ENCODE results near the gene ITPR3. TPM values are rescaled to one million over a fixed set of nuclear protein-coding genes. Genes with fewer than 3 reads are reported as not detected.

ITPR3 gene
- total RNA-seq, 4 donors from 2014 or later: 174 to 206 (median 199) TPM

DNA sequence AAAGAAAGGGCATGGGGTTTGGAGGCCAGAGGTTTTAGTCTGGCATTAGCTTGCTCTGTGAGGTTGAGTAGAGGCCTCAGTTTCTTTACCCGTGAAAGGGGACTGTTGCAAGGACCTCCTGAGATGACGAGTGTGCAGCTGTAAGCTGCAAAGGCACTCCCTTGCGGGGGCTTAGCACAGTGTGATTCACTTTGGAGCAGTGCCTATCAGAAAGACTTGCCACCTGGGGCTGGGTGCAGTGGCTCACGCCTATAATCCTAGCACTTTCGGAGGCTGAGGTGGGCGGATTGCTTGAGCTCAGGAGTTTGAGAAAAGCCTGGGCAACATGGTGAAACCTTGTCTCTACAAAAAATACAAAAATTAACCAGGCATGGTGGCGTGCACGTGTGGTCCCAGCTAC lies 33.6 kb upstream of the ITPR3 start:
- H3K9me3 ChIP-seq: no peaks in the 10 kb centered on the region
- 80% methylated on average over 8 of the region's 8 CpGs for whole genome bisulfite sequencing

DNA sequence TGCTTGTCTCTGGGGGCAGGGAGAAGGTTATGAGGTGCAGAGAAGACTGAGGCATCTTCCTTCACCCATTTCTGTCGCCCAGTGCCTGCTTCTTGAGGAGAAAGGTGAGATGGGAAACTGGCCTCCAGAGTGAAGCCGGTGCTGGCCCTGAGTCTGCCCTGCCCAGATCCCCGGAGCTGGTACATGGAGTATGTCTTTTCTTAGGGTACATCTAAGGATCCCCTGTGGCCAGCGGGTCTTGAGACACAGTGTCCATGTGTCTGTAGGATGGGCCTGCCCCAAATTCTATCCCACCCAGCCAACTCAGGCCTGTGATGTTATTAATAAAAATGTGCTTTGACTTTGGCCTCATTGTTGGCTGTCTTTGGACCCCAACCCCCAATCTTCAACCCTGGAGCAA lies 32.2 kb upstream of the ITPR3 start:
- WGBS: 87% methylated on average over 3 of the region's 4 CpGs
- Histone ChIP-seq H3K4me1 (peaks cover 41% of the 10 kb centered on the region), H3K27ac (no peak overlapping the region), H3K27me3 (no peaks in the 10 kb centered on the region), H3K36me3 (no peaks in the 10 kb centered on the region), H3K9me3 (no peaks in the 10 kb centered on the region), H3K4me3 (no peak overlapping the region)
- TF ChIP-seq POLR2A (IDR thresholded peaks at IDR 0.05): no peak
- no peak for TF ChIP-seq POLR2AphosphoS5 (IDR thresholded peaks at IDR 0.05)
- no peak for TF ChIP-seq EP300 (IDR thresholded peaks at IDR 0.05)
- TF ChIP-seq, protein P1, sequence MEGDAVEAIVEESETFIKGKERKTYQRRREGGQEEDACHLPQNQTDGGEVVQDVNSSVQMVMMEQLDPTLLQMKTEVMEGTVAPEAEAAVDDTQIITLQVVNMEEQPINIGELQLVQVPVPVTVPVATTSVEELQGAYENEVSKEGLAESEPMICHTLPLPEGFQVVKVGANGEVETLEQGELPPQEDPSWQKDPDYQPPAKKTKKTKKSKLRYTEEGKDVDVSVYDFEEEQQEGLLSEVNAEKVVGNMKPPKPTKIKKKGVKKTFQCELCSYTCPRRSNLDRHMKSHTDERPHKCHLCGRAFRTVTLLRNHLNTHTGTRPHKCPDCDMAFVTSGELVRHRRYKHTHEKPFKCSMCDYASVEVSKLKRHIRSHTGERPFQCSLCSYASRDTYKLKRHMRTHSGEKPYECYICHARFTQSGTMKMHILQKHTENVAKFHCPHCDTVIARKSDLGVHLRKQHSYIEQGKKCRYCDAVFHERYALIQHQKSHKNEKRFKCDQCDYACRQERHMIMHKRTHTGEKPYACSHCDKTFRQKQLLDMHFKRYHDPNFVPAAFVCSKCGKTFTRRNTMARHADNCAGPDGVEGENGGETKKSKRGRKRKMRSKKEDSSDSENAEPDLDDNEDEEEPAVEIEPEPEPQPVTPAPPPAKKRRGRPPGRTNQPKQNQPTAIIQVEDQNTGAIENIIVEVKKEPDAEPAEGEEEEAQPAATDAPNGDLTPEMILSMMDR (IDR thresholded peaks at IDR 0.05): no peak
- DNase-seq (ENCODE audit: low spot score in 2 of 2): no peak

More for the DNA sequence above, 33.6 kb upstream of the ITPR3 start:
- peaks cover 30% of the 10 kb centered on the region for H3K4me1 ChIP-seq
- TF ChIP-seq POLR2A (IDR thresholded peaks at IDR 0.05) (no peak), EP300 (IDR thresholded peaks at IDR 0.05) (no peak), POLR2AphosphoS5 (IDR thresholded peaks at IDR 0.05) (no peak)
- TF ChIP-seq, protein P1 (IDR thresholded peaks at IDR 0.05): no peak
- no peaks in the 10 kb centered on the region for H3K27me3 ChIP-seq
- H3K4me3 ChIP-seq: no peak overlapping the region
- no peaks in the 10 kb centered on the region for H3K36me3 ChIP-seq
- no peak for DNase-seq (ENCODE audit: low spot score in 2 of 2)
- no peak overlapping the region for H3K27ac ChIP-seq

DNA sequence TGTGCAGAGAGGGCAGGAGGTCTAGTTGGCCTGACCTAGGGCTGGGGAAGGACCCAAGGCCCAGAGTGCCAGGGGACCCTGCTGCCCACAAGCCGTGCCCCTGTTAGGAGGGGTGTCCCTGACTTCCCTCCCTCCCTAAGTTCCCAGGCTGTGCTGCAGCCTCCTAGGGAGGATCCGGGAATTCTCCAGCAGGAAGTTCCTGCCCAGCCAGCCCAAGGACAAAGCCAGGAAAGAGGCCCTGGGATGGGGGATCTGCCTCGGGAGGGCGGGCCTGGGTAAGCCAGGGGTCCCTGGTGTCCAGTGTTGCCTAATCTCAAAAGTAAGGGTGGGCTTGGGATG lies 31.8 kb upstream of the ITPR3 start:
- H3K4me3 ChIP-seq: no peak overlapping the region
- no peak for TF ChIP-seq POLR2AphosphoS5 (IDR thresholded peaks at IDR 0.05)
- TF ChIP-seq POLR2A (IDR thresholded peaks at IDR 0.05): no peak
- no peak for TF ChIP-seq EP300 (IDR thresholded peaks at IDR 0.05)
- TF ChIP-seq, protein P1 (IDR thresholded peaks at IDR 0.05): no peak
- H3K27ac ChIP-seq: peak overlapping the region; percentile 71
- H3K36me3 ChIP-seq: no peaks in the 10 kb centered on the region
- no peaks in the 10 kb centered on the region for H3K9me3 ChIP-seq
- WGBS: 53% methylated on average over 2 of the region's 4 CpGs
- no peak for DNase-seq (ENCODE audit: low spot score in 2 of 2)
- no peaks in the 10 kb centered on the region for H3K27me3 ChIP-seq
- H3K4me1 ChIP-seq: peaks cover 41% of the 10 kb centered on the region

DNA sequence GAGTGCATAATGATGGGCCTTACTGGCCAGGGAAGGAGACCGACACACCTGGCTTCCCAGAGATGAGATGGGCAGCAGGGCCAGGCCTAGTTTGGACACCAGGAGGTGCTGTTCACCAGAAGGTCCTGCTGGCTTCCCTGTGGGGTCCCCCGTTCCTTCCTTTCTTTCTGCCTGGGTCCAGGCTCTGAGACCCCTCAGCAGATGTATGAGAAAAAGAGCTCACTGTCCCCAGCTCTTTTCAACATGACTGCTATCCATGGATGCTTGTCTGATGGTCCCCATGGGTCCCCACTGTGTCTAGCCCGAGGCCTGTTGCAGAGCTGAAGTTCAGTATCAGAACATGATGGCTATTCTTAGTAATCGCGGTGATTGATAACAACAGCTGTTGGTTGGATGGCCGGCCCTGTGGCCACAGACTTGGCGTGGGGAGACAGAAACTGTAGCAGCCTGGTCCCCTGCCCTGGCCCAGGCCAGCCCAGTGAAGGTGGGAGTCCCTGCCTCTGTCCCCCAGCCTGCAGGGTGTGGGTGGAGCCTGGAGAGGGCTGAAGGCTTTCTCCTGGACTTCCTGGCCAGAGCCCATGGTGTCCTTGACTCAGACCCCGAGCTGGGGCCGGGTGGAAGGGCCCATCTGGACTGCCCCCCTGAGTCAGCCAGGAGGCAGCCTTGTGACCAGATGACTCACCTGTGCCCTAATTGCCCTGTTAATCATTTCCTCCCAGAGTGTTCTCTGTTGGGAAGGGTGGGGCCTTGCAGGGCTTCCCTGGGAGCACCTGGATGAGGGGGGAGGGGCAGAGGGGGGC lies 31.2 kb upstream of the ITPR3 start:
- Histone ChIP-seq H3K36me3 (no peaks in the 10 kb centered on the region), H3K4me1 (peaks cover 41% of the 10 kb centered on the region), H3K27ac (peak overlapping the region; percentile 71), H3K27me3 (no peaks in the 10 kb centered on the region), H3K9me3 (no peaks in the 10 kb centered on the region), H3K4me3 (no peak overlapping the region)
- TF ChIP-seq, protein P1 (IDR thresholded peaks at IDR 0.05): peak; percentile 69 to 70
- no peak for TF ChIP-seq POLR2AphosphoS5 (IDR thresholded peaks at IDR 0.05)
- no peak for DNase-seq (ENCODE audit: low spot score in 2 of 2)
- 14% methylated on average over 8 of the region's 9 CpGs for WGBS

DNA sequence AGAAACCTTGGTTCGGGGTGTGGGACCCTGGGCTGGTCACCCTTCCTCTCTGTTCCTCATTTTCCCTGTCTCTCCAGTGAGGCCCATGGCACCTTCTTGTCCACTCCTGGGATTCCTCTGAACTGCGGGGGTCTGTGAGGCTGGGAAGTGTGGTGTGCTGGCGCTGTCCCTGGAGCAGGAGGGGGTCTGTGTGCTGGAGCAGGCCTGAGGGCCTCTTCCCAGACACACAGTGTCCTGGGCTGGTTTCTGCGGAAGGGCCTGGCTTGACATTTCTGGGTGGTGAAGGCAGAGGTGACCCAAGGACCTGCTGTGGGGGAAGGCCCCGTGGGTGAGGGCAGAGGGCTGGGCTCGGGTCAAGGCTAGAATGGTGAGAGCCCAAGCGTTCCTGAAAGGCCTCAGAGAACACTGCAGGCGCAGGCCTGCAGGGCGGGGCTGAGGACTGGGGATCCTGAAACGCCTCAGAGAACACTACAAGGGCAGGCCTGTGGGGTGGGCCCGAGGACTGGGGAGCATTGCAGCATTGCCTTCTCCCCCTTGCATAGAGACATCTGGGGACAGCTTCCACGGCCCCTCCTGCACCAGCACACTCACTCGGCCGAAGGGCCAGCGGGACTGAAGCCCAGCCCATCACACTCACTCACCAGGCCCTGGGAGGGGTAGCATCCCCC lies 30.5 kb upstream of the ITPR3 start:
- H3K4me3 ChIP-seq: no peak overlapping the region
- H3K27me3 ChIP-seq: no peaks in the 10 kb centered on the region
- WGBS: 73% methylated on average over 14 of the region's 15 CpGs
- peaks cover 37% of the 10 kb centered on the region for H3K4me1 ChIP-seq
- no peaks in the 10 kb centered on the region for H3K9me3 ChIP-seq
- peak overlapping the region; percentile 71 for H3K27ac ChIP-seq
- no peak for DNase-seq (ENCODE audit: low spot score in 2 of 2)
- H3K36me3 ChIP-seq: no peaks in the 10 kb centered on the region
- TF ChIP-seq EP300 (IDR thresholded peaks at IDR 0.05): no peak
- TF ChIP-seq POLR2A (IDR thresholded peaks at IDR 0.05): no peak
- TF ChIP-seq POLR2AphosphoS5 (IDR thresholded peaks at IDR 0.05): no peak
- TF ChIP-seq, protein P1 (IDR thresholded peaks at IDR 0.05): no peak

Measured in suprapubic skin (tissue), 4 donors.